NCI-H128 (cell line): ENCODE measurements around the gene FECH.

Source experiments
- DNase-seq: peaks from one replicate; lab custom pipeline; 2025; ENCODE audit not compliant: unreplicated experiment; lab: John Stamatoyannopoulos, UW

The FECH gene

GRCh38 chr18:57581301-57581934 is 5.1 kb downstream of the FECH start:
- no peak for DNase-seq

- DNase-seq = no peak
Observed at GRCh38 chr18:57579934-57580333, 6.6 kb downstream of the FECH start.

GRCh38 chr18:57576316-57576715 is 10.2 kb downstream of the FECH start:
- no peak for DNase-seq

- no peak for DNase-seq
Observed at GRCh38 chr18:57575542-57575941, 11.0 kb downstream of the FECH start.

- no peak for DNase-seq
Observed at GRCh38 chr18:57574866-57575265, 11.6 kb downstream of the FECH start.

- no peak for DNase-seq
Observed at GRCh38 chr18:57570162-57570561, 16.3 kb downstream of the FECH start.

- no peak for DNase-seq
Observed at GRCh38 chr18:57569133-57569532, 17.4 kb downstream of the FECH start.

GRCh38 chr18:57561728-57562423 is 24.6 kb downstream of the FECH start:
- no peak for DNase-seq

- no peak for DNase-seq
Observed at GRCh38 chr18:57561261-57561660, 25.2 kb downstream of the FECH start.

- DNase-seq = no peak
Observed at GRCh38 chr18:57559314-57559713, 27.2 kb downstream of the FECH start.

GRCh38 chr18:57555134-57555533 is 31.4 kb downstream of the FECH start:
- DNase-seq = no peak

- no peak for DNase-seq
Observed at GRCh38 chr18:57550510-57550909, 36.0 kb downstream of the FECH start.

GRCh38 chr18:57547260-57547659 is 39.2 kb downstream of the FECH start:
- DNase-seq = no peak

GRCh38 chr18:57544936-57545660 is 41.4 kb downstream of the FECH start:
- DNase-seq = no peak

- no peak for DNase-seq
Observed at GRCh38 chr18:57543560-57543959, 42.9 kb downstream of the FECH start.

GRCh38 chr18:57542812-57543427 is 43.6 kb downstream of the FECH start:
- DNase-seq = peak; percentile 23

GRCh38 chr18:57542126-57542525 is 44.4 kb downstream of the FECH start:
- DNase-seq = no peak

GRCh38 chr18:57539702-57540101 is 46.8 kb downstream of the FECH start:
- DNase-seq = no peak

- DNase-seq = no peak
Observed at GRCh38 chr18:57538614-57539013, 47.9 kb downstream of the FECH start.

- DNase-seq = no peak
Observed at GRCh38 chr18:57534511-57534909, 52.0 kb downstream of the FECH start.

GRCh38 chr18:57533868-57534510 is 52.5 kb downstream of the FECH start:
- DNase-seq = no peak
